GM23338 (cell line): Measurements from ENCODE around the gene TRIO. TPM values are rescaled to one million over a fixed set of nuclear protein-coding genes. Genes with fewer than 3 reads are reported as not detected.

Source experiments
- ATAC-seq: fragments of 200-7000 bp; cut with Tn5 transposase; 3 replicates; pipeline ENCODE4 v1.9.1; 2020
- DNase-seq: peaks from one replicate; pipeline ENCODE4 v3.0.0-alpha.2; 2015; ENCODE audit warnings: low spot score
- H2AFZ ChIP-seq: fragments of 200-600 bp; sonication (generic); 2 replicates; pipeline ENCODE4 v1.8.0; 2016; ENCODE audit warnings: antibody characterized with exemption, mild to moderate bottlenecking, moderate library complexity
- H3F3A ChIP-seq: fragments of 200-600 bp; sonication (generic); replicated peaks from 2 replicates; pipeline ENCODE4 v1.8.0; 2017; ENCODE audit warnings: antibody characterized with exemption, mixed run types, low read depth
- H3K27ac ChIP-seq: fragments of 200-600 bp; sonication (generic); 2 replicates; pipeline ENCODE4 v1.6.1; 2016; ENCODE audit warnings: low read depth
- H3K27me3 ChIP-seq: fragments of 200-600 bp; sonication (generic); 2 replicates; pipeline ENCODE4 v1.8.0; 2016; ENCODE audit warnings: mild to moderate bottlenecking, mixed run types, moderate library complexity; ENCODE audit not compliant: insufficient read depth
- H3K36me3 ChIP-seq: fragments of 200-600 bp; sonication (generic); 2 replicates; pipeline ENCODE4 v1.8.0; 2016; ENCODE audit warnings: mild to moderate bottlenecking; ENCODE audit not compliant: insufficient read depth
- H3K4me1 ChIP-seq: fragments of 200-600 bp; sonication (generic); 2 replicates; pipeline ENCODE4 v1.8.0; 2016; ENCODE audit warnings: mild to moderate bottlenecking, moderate library complexity; ENCODE audit not compliant: insufficient read depth
- H3K4me2 ChIP-seq: fragments of 200-600 bp; sonication (generic); 2 replicates; pipeline ENCODE4 v1.7.1; 2017; ENCODE audit warnings: mixed run types
- H3K4me3 ChIP-seq: fragments of 200-600 bp; sonication (generic); 2 replicates; pipeline ENCODE4 v1.6.1; 2016; ENCODE audit warnings: mixed run types
- H3K79me2 ChIP-seq: fragments of 200-600 bp; sonication (generic); replicated peaks from 2 replicates; pipeline ENCODE4 v1.8.0; 2017; ENCODE audit warnings: mild to moderate bottlenecking; ENCODE audit not compliant: insufficient read depth
- H3K9me2 ChIP-seq: fragments of 200-600 bp; sonication (generic); 2 replicates; pipeline ENCODE4 v1.8.0; 2017; ENCODE audit not compliant: insufficient read depth
- H4K20me1 ChIP-seq: fragments of 200-600 bp; sonication (generic); replicated peaks from 2 replicates; pipeline ENCODE4 v1.8.0; 2017; ENCODE audit warnings: mild to moderate bottlenecking; ENCODE audit not compliant: insufficient read depth
- H3K27ac Mint-ChIP-seq: 2 replicates; pipeline ENCODE4 v1.8.0; 2020; ENCODE audit warnings: inconsistent platforms, mild to moderate bottlenecking, moderate library complexity, mixed read lengths
- H3K27me3 Mint-ChIP-seq: 3 replicates; pipeline ENCODE4 v1.8.0; 2022; ENCODE audit warnings: low read depth, mild to moderate bottlenecking, moderate library complexity, mixed read lengths, inconsistent platforms; ENCODE audit not compliant: insufficient read depth, poor library complexity
- H3K36me3 Mint-ChIP-seq: 3 replicates; pipeline ENCODE4 v1.8.0; 2021; ENCODE audit warnings: low read depth, mild to moderate bottlenecking, inconsistent platforms, moderate library complexity, mixed read lengths
- H3K4me1 Mint-ChIP-seq: 3 replicates; pipeline ENCODE4 v1.8.0; 2020; ENCODE audit warnings: mild to moderate bottlenecking, inconsistent platforms, mixed read lengths
- H3K4me3 Mint-ChIP-seq: 3 replicates; pipeline ENCODE4 v1.8.0; 2021; ENCODE audit warnings: moderate library complexity, mild to moderate bottlenecking, inconsistent platforms, mixed read lengths
- H3K9me3 Mint-ChIP-seq: 3 replicates; pipeline ENCODE4 v1.8.0; 2020; ENCODE audit warnings: moderate library complexity, mild to moderate bottlenecking, inconsistent platforms, mixed read lengths
- EZH2 ChIP-seq: fragments of 200-600 bp; sonication (generic); IDR thresholded peaks from one replicate; pipeline ENCODE4 v1.8.0; 2017; ENCODE audit warnings: antibody characterized with exemption, mild to moderate bottlenecking, low read depth; ENCODE audit not compliant: unreplicated experiment
- EZH2phosphoT487 ChIP-seq: fragments of 200-600 bp; sonication (generic); IDR thresholded peaks from one replicate; pipeline ENCODE4 v1.8.1; 2018; ENCODE audit warnings: antibody characterized with exemption; ENCODE audit not compliant: unreplicated experiment
- NANOG ChIP-seq: IDR thresholded peaks from 2 replicates; pipeline ENCODE4 v1.6.1; 2016; ENCODE audit warnings: antibody characterized with exemption, borderline replicate concordance
- POLR2AphosphoS5 ChIP-seq: IDR thresholded peaks from 2 replicates; pipeline ENCODE4 v1.6.1; 2016; ENCODE audit warnings: antibody characterized with exemption, low read depth
- STAT1 ChIP-seq: IDR thresholded peaks from one replicate; pipeline ENCODE4 v1.6.1; 2016; ENCODE audit warnings: antibody characterized with exemption; ENCODE audit not compliant: unreplicated experiment
- ZNF331 ChIP-seq: fragments of 250-450 bp; sonication (Bioruptor Pico); IDR thresholded peaks from 2 replicates; pipeline ENCODE4 v1.5.0; 2020; ENCODE audit warnings: low read depth, mild to moderate bottlenecking, moderate library complexity
- polyA plus RNA-seq: library from polyadenylated mRNA; unstranded; fragments of >200 nt; fragmentation: Nextera tagmentation; extraction: Ambion mirVana; gene quantifications from 2 replicates; pipeline ENCODE4 v1.2.1, GENCODE V29; 2016
- total RNA-seq: library from RNA; depleted of rRNA; stranded (reverse); fragments of >200 nt; shearing (Covaris generic); gene quantifications from 2 replicates; pipeline ENCODE4 v1.2.3, GENCODE V29; 2014
- TF ChIP-seq, protein P1 (sequence below), 2 experiments: fragments of 200-600 bp in 1 of 2; sonication (generic) in 1 of 2; conservative IDR thresholded peaks; 2 replicates each; pipeline versions ENCODE4 v1.5.1 to v1.6.1; 2016 to 2017; ENCODE audit warnings: antibody characterized with exemption in 2 of 2, low read depth in 2 of 2, mild to moderate bottlenecking in 2 of 2, moderate library complexity in 1 of 2
- TF ChIP-seq, protein P2 (sequence below): IDR thresholded peaks from 2 replicates; pipeline ENCODE4 v1.6.1; 2016; ENCODE audit warnings: antibody characterized with exemption
- TF ChIP-seq, protein P3 (sequence below): IDR thresholded peaks from one replicate; pipeline ENCODE4 v1.6.1; 2018; ENCODE audit warnings: antibody characterized with exemption; ENCODE audit not compliant: unreplicated experiment

The TRIO gene
- total and polyA plus RNA-seq, 2 experiments from 2014 or later, result 13.8 to 113 TPM

DNA sequence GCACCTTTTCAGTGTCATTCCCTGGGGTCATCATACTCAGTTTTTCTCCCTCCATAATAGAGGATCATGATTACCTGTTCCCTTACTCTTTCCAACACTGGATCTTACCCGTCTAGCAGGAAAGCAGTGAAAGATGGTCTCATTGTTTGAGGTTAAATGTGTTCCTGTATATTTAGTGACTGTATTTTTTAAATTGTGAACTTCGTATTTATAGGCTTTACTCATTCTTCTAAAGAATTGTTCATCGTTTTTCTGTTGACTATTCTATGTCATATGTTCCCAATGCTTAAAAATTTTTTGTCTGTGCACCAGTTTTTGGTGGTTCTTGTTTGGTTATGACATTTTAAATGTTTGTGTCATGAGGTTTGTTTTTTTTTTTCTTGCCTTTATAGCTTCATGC, 233.6 kb downstream of the TRIO start:
- Mint-ChIP-seq H3K27me3 (peaks cover 5% of the 10 kb centered on the region), H3K27ac (no peak overlapping the region), H3K4me1 (peaks cover 34% of the 10 kb centered on the region), H3K9me3 (no peaks in the 10 kb centered on the region), H3K36me3 (peaks cover 66% of the 10 kb centered on the region), H3K4me3 (no peak overlapping the region)
- no peak overlapping the region for H3K4me2 ChIP-seq
- H3K4me3 ChIP-seq, result no peak overlapping the region
- H3K36me3 ChIP-seq, result peaks cover 39% of the 10 kb centered on the region
- TF ChIP-seq EZH2 (no peak), EZH2phosphoT487 (no peak), NANOG (no peak), STAT1 (no peak), POLR2AphosphoS5 (no peak), ZNF331 (CRISPR knock-in tag) (no peak)
- TF ChIP-seq, protein P1, sequence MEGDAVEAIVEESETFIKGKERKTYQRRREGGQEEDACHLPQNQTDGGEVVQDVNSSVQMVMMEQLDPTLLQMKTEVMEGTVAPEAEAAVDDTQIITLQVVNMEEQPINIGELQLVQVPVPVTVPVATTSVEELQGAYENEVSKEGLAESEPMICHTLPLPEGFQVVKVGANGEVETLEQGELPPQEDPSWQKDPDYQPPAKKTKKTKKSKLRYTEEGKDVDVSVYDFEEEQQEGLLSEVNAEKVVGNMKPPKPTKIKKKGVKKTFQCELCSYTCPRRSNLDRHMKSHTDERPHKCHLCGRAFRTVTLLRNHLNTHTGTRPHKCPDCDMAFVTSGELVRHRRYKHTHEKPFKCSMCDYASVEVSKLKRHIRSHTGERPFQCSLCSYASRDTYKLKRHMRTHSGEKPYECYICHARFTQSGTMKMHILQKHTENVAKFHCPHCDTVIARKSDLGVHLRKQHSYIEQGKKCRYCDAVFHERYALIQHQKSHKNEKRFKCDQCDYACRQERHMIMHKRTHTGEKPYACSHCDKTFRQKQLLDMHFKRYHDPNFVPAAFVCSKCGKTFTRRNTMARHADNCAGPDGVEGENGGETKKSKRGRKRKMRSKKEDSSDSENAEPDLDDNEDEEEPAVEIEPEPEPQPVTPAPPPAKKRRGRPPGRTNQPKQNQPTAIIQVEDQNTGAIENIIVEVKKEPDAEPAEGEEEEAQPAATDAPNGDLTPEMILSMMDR (conservative IDR thresholded peaks at IDR 0.05; ENCODE audit: low read depth in 2 of 2), result no peak
- TF ChIP-seq, protein P2, sequence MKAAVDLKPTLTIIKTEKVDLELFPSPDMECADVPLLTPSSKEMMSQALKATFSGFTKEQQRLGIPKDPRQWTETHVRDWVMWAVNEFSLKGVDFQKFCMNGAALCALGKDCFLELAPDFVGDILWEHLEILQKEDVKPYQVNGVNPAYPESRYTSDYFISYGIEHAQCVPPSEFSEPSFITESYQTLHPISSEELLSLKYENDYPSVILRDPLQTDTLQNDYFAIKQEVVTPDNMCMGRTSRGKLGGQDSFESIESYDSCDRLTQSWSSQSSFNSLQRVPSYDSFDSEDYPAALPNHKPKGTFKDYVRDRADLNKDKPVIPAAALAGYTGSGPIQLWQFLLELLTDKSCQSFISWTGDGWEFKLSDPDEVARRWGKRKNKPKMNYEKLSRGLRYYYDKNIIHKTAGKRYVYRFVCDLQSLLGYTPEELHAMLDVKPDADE, result no peak
- TF ChIP-seq, protein P3, sequence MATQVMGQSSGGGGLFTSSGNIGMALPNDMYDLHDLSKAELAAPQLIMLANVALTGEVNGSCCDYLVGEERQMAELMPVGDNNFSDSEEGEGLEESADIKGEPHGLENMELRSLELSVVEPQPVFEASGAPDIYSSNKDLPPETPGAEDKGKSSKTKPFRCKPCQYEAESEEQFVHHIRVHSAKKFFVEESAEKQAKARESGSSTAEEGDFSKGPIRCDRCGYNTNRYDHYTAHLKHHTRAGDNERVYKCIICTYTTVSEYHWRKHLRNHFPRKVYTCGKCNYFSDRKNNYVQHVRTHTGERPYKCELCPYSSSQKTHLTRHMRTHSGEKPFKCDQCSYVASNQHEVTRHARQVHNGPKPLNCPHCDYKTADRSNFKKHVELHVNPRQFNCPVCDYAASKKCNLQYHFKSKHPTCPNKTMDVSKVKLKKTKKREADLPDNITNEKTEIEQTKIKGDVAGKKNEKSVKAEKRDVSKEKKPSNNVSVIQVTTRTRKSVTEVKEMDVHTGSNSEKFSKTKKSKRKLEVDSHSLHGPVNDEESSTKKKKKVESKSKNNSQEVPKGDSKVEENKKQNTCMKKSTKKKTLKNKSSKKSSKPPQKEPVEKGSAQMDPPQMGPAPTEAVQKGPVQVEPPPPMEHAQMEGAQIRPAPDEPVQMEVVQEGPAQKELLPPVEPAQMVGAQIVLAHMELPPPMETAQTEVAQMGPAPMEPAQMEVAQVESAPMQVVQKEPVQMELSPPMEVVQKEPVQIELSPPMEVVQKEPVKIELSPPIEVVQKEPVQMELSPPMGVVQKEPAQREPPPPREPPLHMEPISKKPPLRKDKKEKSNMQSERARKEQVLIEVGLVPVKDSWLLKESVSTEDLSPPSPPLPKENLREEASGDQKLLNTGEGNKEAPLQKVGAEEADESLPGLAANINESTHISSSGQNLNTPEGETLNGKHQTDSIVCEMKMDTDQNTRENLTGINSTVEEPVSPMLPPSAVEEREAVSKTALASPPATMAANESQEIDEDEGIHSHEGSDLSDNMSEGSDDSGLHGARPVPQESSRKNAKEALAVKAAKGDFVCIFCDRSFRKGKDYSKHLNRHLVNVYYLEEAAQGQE, result no peak
- no peaks in the 10 kb centered on the region for H3K27me3 ChIP-seq
- H3F3A ChIP-seq, result 0 out of 2 replicates have a peak, but pooled peaks cover 6% of the 10 kb centered on the region
- H4K20me1 ChIP-seq, result peaks cover 5% of the 10 kb centered on the region; the same call in 1 of the 2 replicates
- DNase-seq (no peak), ATAC-seq (no peak)
- 0 out of 2 replicates have a peak, but pooled peaks cover 3% of the 10 kb centered on the region for H3K79me2 ChIP-seq
- no peak overlapping the region for H3K27ac ChIP-seq
- H2AFZ ChIP-seq, result no peak overlapping the region
- peaks cover 19% of the 10 kb centered on the region for H3K4me1 ChIP-seq
- no peaks in the 10 kb centered on the region for H3K9me2 ChIP-seq
